HG03439 (cell line): ENCODE results near the gene NT5C1A.

Source experiments
- ATAC-seq: cut with Tn5 transposase; IDR thresholded peaks from one replicate; pipeline ENCODE4 v1.9.1; 2021; ENCODE audit warnings: mild to moderate bottlenecking, moderate library complexity; ENCODE audit not compliant: unreplicated experiment

The NT5C1A gene

GRCh38 chr1:39671793-39672550, at the start of gene NT5C1A:
Gene NT5C1A, minus strand, starts transcription at chr1:39672107. Its CDS starts 69 bp downstream, at chr1:39672038.
- ATAC-seq = no peak

DNA sequence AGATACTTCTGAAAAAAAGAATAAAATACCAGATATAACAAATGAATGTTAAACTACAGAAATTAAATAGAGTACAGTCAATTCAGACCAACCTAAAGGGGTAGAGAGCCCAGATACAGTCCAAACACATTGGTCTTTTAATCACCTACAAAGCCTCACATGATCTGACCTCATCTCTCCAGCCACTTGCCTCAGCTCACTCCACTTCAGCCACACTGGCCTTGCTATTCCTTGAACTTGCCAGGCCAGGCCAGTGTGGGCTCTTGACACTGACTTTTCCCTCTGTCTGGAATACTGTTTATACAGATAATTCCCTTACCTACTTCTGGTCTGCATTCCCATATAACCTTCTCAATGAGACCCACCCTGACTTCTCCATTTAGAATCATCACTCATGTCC, 49.8 kb upstream of the NT5C1A start:
- no peak for ATAC-seq

DNA sequence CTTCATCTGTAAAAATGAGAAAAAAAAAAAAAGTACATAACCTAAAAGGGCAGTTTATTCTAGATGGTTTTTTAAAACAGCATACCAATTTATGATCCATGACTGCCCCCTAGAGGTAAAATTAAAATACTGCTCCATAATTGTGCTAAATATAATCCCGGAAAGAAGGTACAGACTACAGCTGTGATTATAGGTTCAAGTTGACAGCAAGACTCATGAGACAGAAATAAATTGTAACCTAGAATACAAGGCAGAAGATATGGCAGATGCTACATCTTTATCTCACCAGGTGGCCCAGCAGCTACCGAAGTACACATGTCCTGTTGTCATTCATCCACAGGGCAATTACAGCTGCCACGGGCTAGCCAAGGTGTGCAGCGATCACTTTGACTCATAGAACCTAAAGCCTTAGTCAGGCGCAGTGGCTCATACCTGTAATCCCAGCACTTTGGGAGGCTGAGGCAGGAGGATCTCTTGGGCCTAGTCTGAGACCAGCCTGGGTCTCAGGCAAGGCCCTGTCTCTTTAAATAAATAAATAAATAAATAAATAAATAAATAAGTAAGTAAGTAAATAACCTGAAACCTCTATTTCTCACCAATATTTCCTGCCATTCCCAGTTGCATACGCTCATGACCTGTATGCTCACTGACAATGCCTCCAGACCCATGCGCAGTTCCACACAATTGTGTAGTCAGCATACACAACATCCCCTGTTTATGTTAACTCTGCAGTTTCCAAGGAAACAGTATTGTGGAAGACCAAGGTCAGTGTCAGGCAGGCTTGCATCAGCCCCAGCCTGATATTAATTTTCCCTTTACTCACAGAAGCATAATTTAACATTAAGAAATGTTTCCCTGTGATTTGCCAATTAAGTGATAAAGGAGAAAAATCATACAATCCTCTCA, 48.4 kb upstream of the NT5C1A start:
- no peak for ATAC-seq

GRCh38 chr1:39717809-39718208, 45.9 kb upstream of the NT5C1A start:
- ATAC-seq = no peak

DNA sequence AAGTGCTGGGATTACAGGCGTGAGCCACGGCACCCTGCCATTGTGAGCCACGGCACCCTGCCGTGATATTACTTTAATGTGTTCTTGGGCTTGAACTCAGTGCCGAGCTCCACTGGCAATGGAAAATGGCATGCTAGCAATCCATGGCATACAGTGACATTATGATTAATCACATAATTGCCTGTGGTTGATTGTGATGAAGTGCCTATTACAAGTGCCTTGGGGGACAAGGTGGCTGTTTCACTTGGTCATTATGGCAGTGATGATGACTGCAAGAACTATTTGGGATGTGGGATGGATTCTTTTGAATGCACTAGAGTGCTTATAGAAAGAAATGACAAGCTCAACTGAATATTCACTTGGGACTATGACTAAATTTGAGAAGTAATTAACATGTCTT, 41.6 kb upstream of the NT5C1A start:
- ATAC-seq = no peak

GRCh38 chr1:39711966-39712340, 40.0 kb upstream of the NT5C1A start:
- no peak for ATAC-seq

DNA sequence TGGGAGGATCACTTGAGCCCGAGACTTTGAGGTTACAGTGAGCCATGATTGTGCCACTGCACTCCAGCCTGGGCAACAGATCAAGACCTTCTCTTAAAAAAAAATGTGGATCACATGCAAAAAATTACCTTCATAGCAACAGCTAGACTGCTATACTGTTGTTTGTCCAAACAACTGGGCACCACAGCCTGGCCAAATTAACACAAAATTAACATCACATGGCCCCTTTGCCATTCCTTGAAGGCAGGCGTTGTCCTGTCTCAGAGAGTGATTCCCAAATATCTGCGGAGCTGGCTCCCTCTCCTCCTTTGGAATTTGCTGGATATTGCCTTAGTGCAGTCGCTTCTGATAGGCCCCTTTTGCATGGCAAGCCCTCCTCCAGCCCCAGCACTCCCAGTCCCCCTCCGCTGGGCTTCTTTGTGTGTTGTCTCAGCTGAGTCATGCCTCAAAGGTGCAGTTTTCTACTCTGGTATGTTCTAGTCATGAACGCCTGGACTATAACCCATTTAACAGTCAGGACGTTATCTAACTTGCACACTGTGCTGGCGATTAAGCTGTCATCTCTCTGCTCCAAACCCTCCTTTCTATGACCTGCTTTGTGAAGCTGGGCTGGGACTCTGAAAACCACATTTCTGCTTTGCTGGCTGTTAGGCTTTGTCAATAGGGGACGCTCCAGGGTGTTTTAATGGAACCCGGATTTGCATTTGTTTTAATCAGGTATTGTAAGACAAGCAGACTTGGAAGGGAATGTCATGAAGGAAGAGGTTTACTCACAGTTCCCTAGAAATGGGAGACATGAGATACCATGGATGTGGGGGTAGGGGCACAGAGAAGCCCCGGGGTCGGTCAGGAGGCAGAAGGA, 39.4 kb upstream of the NT5C1A start:
- ATAC-seq = no peak

- no peak for ATAC-seq
Observed at GRCh38 chr1:39707506-39707905, 35.6 kb upstream of the NT5C1A start.

DNA sequence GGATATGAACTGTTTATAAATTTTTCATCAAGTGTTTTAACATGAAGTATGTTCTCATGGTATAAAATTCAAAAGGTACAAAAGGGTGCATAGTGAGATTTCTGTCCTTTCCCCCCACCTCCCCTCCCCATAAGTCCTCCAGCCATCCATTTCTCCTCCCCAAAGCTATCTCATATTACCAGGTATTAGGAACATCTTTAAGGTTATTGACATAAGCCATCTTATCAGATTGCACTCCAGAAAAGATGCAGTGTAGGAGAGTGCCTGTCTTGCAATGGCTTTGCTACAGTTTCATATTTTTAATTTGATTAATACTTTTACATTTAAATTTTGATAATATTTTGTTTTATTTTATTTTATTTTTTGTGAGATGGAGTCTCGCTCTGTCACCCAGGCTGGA, 32.9 kb upstream of the NT5C1A start:
- ATAC-seq = no peak

- ATAC-seq = no peak
Observed at GRCh38 chr1:39701049-39701439, 29.1 kb upstream of the NT5C1A start.

DNA sequence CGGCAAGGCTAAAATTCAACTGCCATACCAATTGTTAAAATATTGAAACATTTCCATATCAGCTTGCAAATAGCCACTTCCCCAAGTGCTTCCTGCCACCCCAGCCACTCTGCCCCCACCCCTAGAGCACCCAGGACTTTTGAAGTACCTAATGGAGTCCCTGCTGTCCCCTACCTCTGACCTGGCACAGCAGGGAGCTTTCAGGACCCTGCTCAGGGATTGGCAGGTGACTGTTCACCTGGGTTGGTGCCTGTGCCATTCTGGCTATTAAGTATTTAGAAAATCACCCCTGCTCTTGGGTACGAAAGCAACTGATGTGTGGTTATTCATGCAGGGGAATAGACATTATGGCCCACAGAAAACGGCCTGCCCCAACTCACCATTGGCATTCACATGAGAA, 28.4 kb upstream of the NT5C1A start:
- ATAC-seq = no peak

GRCh38 chr1:39699419-39699818, 27.5 kb upstream of the NT5C1A start:
- ATAC-seq = no peak

DNA sequence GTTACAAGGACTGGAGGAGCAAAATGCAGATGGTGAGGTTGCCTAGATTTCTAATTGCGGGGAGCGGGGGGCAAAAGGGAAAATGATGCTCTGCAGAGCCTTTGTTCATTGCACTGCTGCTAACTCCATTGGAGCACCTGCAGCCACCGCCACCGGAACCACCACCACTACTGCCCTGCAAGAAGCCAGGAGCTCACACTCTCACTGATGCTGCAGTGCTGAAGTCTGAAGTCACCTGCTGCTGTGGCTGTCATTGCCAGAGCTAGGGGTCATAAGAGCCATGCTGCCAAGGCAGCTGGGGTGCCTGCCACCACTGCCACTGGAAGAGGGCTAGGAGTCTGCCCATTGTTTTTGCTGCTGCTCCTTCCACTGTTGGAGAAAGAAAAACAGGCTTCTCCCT, 26.7 kb upstream of the NT5C1A start:
- no peak for ATAC-seq

DNA sequence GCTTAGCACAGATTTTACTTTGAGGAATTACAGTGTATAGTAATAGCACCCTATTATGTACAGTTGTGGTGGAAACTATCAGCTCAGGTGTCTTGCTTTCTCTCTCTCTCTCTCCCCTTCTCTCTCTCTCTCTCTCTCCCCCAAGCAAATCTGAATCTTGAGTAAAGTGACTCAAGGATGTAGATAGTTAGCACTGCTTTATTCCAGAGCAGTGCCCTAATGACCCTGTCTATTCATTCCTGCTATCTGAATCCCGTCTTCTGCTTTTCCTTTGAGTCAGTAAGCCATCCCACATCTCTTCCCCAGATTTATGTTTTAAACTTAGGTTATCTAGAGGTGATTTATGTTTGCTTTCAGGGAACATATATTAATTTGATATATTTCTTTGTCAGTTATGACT, 24.5 kb upstream of the NT5C1A start:
- ATAC-seq = no peak

GRCh38 chr1:39695016-39695415, 23.1 kb upstream of the NT5C1A start:
- ATAC-seq = no peak

DNA sequence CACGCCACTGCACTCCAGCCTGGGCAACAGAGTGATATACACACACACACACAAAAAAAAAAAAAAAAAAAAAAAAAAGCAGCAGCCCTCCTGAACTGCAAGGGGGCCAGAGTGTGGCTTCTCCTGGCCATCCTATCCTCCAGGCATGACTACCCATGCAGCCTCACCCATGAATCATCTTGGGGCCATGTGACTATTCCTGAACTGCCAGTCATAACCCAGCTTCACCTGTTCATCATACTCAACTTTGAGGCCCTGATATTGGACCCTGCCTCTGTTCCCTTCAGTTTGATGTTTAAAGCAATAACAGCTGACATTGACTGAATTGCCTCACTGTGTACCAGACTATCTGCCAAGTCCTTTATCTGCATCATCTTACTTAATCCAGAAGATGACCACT, 22.1 kb upstream of the NT5C1A start:
- ATAC-seq = no peak

DNA sequence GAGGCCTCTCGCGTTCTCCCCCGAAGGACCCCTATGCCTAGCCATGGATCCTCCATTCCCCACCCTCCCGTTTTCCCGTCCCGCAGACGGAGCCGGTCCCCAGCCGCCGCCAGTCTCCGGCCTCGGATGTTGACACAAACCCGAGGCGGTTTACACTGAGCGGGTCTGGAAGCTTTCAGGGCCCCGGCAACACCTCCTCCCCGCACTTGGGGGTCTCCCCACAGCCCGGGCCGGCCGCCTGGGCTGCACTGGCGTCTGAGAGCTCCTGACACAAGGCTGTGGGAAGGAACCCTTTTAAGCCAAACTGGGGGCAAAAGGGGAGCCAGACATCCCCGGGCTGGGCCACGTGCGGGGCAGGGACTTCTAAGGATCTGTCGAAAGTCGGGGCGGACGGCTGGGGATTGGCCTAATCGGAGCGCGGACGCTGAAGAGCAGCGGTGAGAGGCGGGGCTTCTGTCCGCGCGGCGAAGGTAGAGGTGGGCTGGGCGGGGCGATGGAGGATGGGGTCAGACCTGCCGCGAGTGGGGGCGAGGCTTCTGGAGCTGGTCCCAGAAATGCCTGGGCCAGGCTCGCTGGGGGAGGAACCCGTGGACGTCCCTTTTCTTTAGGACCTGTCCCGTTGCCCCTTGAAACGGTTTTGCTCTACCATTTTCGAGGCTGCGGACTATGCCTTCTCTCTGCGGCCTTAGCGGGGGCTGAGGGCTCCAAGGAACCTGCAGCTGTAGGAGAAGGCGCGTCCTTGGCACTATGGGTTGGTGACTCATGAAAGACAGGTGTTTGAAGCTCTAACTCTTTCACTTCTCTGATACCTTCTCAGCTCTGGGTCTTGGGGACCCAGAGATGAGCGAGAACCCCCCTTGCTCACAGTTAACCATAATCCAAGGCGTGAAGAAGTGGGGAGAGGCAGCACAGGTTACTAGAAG, 20.5 kb upstream of the NT5C1A start:
- ATAC-seq = no peak

GRCh38 chr1:39691383-39692151, 19.7 kb upstream of the NT5C1A start, which contains the start of gene HPCAL4:
Gene HPCAL4, minus strand, starts transcription at chr1:39691433. Its CDS starts 6,830 bp downstream, at chr1:39684603.
- peak; percentile 70 for ATAC-seq

DNA sequence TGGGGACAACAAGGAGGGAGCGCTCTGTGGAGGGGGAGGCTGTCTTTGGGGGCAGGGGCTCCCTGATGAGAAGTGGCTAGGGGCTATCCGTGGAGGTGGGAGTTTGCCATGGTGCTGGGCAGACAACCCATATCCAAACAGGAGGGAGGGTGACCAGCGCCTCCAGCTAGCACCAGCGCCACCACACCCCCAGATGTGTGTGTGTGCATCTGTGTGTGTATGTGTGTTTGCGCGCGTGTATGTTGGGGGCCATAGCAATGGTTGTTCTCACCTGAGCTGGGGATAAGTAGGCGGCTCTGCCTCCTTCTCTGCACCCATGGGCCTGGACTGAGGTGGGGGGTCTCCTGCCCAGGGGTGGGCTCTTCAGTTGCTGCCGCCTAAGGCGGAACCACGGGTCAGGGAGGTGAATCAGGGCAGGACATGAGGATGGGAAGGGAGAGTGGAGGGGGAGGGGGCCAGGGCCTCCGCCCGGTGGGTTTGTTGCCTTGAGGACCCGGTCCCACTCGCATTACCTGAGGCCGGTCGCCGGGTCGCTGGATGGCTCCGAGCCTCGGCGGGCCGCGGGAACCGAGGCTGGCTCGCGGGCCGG, 19.0 kb upstream of the NT5C1A start:
- no peak for ATAC-seq
